Measurements from ENCODE around the gene RPGRIP1. TPM values are rescaled to one million over a fixed set of nuclear protein-coding genes. Genes with fewer than 3 reads are reported as not detected.

The RPGRIP1 gene
- total RNA-seq, 4 donors from 2014 or later: 0.16 to 0.68 (median 0.22) TPM; not detected in 1

- TF ChIP-seq, protein P1, sequence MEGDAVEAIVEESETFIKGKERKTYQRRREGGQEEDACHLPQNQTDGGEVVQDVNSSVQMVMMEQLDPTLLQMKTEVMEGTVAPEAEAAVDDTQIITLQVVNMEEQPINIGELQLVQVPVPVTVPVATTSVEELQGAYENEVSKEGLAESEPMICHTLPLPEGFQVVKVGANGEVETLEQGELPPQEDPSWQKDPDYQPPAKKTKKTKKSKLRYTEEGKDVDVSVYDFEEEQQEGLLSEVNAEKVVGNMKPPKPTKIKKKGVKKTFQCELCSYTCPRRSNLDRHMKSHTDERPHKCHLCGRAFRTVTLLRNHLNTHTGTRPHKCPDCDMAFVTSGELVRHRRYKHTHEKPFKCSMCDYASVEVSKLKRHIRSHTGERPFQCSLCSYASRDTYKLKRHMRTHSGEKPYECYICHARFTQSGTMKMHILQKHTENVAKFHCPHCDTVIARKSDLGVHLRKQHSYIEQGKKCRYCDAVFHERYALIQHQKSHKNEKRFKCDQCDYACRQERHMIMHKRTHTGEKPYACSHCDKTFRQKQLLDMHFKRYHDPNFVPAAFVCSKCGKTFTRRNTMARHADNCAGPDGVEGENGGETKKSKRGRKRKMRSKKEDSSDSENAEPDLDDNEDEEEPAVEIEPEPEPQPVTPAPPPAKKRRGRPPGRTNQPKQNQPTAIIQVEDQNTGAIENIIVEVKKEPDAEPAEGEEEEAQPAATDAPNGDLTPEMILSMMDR (IDR thresholded peaks at IDR 0.05; ENCODE audit: low read depth): no peak
Observed at GRCh38 chr14:21300892-21301291, 21.0 kb downstream of the RPGRIP1 start.

DNA sequence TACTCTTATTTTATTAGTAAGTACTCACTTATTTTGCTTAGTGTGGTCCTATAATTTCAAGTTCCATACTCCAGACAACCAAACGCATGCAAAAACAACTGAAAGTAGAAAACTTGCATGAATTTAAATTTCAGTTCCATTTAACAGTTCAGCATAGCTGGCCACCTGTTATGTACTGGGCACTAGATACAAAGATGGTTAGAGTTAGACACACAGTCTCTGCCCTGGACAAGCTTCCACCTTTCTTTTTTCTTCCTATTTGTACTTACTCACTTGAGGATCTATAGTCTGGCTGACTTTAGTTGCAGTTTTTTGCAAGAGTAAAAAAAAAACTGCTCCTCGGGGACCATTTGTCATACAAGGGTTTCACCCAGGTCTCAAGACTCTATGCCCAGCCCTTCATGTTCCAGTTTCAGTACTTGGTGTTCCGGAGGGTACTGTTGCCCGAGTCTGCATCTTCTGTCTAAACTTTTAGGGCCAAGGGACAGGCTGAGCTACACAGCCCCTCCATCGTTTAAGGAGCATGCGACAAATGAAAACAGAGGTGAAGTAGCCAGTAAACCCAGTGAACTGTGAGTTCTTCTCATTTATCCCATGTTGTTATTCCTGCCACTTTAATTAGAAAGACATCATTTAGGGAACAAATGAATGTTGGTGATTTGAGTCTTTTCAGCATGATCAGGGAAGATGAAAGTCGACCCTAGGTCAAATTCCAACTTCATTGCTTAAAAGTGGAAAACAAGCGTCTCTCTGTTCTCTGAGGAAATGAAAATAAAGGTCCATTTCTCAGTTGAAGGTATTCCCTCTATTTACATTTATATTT lies 22.3 kb downstream of the RPGRIP1 start:
- TF ChIP-seq, protein P1 (IDR thresholded peaks at IDR 0.05; ENCODE audit: low read depth): no peak

DNA sequence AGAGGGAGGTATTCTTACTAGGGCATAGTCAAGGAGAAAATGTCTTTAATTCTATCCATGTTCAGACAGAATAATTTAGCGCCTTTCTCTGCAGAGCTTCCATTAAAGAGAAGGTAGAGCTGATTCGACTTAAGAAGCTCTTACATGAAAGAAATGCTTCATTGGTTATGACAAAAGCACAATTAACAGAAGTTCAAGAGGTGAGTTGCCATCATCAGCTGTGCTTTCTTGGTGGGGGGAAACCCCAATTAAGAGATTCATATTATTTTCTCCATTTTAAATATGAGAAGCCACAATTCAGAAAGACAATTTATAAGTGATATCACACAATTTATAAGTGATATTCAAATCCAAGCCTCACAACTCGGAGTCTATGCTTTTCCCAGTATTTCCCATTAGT lies 27.8 kb downstream of the RPGRIP1 start:
- TF ChIP-seq, protein P1 (IDR thresholded peaks at IDR 0.05; ENCODE audit: low read depth): no peak

GRCh38 chr14:21308132-21308478 lies 28.2 kb downstream of the RPGRIP1 start:
- TF ChIP-seq, protein P1 (IDR thresholded peaks at IDR 0.05; ENCODE audit: low read depth): no peak

DNA sequence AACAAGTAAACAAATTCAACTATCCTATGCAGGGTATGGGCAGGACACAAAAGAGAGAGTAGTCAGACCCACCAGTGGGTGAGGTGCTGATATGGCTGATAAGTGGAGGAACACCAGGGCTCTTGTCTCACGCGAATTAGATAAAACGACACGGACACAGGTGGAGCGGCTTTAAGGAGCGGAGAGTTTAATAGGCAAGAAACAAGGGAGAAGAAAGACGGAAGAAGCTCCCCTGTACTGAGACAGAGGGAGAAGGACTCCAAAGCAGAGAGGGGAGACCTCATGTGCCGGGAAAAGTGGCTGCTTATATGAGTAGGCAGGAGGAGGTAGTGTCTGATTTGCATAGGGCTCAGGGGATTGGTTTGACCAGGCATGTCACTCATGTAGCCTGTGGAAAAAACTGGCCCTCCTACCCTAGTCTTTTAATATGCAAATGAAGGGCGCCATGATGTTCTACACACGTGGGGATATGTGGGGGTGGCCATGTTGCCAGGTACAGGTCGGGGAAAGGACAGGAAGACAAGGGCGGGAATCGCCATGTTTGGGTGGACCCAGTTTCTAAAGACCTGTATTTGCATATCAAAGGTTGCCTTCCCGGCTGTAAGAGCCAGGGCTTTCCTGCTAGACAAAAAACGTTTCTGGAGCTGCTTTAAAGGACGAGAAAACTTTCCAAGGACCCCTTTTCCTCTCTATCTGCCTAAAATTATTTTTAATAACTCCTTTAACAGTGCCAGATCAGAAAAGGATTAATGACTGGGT lies 28.8 kb downstream of the RPGRIP1 start:
- TF ChIP-seq, protein P1 (IDR thresholded peaks at IDR 0.05; ENCODE audit: low read depth): no peak

GRCh38 chr14:21309238-21309636 lies 29.4 kb downstream of the RPGRIP1 start:
- TF ChIP-seq, protein P1 (IDR thresholded peaks at IDR 0.05; ENCODE audit: low read depth): no peak

DNA sequence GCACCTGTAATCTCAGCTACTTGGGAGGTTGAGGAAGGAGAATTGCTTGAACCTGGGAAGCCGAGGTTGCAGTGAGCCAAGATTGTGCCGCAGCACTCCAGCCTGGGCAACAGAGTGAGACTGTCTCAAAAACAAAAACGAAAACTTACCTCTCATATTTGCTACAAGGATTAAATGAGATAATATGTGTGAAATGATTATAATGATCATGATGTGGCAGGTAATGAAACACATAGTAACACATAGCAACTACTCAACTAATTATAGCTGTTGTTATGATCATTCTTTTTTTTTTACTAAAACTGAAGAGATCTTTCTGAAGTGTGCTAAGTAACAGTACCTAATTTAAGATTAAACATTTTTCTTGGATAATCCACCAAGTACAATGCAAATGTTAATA lies 30.1 kb downstream of the RPGRIP1 start:
- TF ChIP-seq, protein P1 (IDR thresholded peaks at IDR 0.05; ENCODE audit: low read depth): no peak
